Mesenchymal stem cell (in vitro differentiated cells and primary cell): ENCODE results near the gene CD8B.
"Not testable (repeated sequence)": the region's sequence is repeated elsewhere in the genome, so short reads cannot be mapped to it uniquely, and the experiment has no call there.

Experiments
- DNase-seq: peaks from one replicate; pipeline ENCODE4 v3.0.0-alpha.2; 2013
- H2AFZ ChIP-seq: one replicate; pipeline ENCODE4 v1.6.1; 2013; ENCODE audit warnings: low read depth, mild to moderate bottlenecking, control low read depth, inconsistent platforms, low read length, moderate library complexity
- H2AK5ac ChIP-seq: 2 replicates; pipeline ENCODE4 v1.6.1; 2013; ENCODE audit warnings: low read length, moderate library complexity, mild to moderate bottlenecking, inconsistent platforms; ENCODE audit not compliant: severe bottlenecking
- H2BK120ac ChIP-seq: one replicate; pipeline ENCODE4 v1.6.1; 2013; ENCODE audit warnings: low read depth, mild to moderate bottlenecking, inconsistent platforms, low read length, moderate library complexity
- H2BK12ac ChIP-seq, 2 experiments: one replicate each; pipeline ENCODE4 v1.6.1; 2013; ENCODE audit warnings: inconsistent platforms in 2 of 2, low read length in 2 of 2, mild to moderate bottlenecking in 2 of 2, moderate library complexity in 2 of 2, control low read depth in 1 of 2
- H2BK15ac ChIP-seq: one replicate; pipeline ENCODE4 v1.6.1; 2013; ENCODE audit warnings: mild to moderate bottlenecking, low read depth, inconsistent platforms; ENCODE audit not compliant: poor library complexity, severe bottlenecking
- H2BK5ac ChIP-seq: 2 replicates; pipeline ENCODE4 v1.6.1; 2013; ENCODE audit warnings: low read depth, mild to moderate bottlenecking, low read length, control low read depth, inconsistent platforms; ENCODE audit not compliant: poor library complexity, severe bottlenecking
- H3K14ac ChIP-seq, 2 experiments: one replicate each; pipeline ENCODE4 v1.6.1; 2013; ENCODE audit warnings: inconsistent platforms in 2 of 2, low read length in 2 of 2, control low read depth in 1 of 2, mild to moderate bottlenecking in 1 of 2, moderate library complexity in 1 of 2
- H3K18ac ChIP-seq, 2 experiments: one replicate each; pipeline ENCODE4 v1.6.1; 2013; ENCODE audit warnings: inconsistent platforms in 2 of 2, low read length in 2 of 2, control low read depth in 1 of 2, low read depth in 1 of 2, mild to moderate bottlenecking in 1 of 2
- H3K23ac ChIP-seq, 2 experiments: one replicate each; pipeline ENCODE4 v1.6.1; 2013; ENCODE audit warnings: inconsistent platforms in 2 of 2, low read length in 2 of 2, mild to moderate bottlenecking in 2 of 2, moderate library complexity in 2 of 2, control low read depth in 1 of 2
- H3K27ac ChIP-seq: 2 replicates; pipeline ENCODE4 v1.5.1; 2013; ENCODE audit warnings: mild to moderate bottlenecking, moderate library complexity, low read length, control low read depth, inconsistent platforms; ENCODE audit not compliant: poor library complexity, severe bottlenecking
- H3K27me3 ChIP-seq, 2 experiments: 2 replicates each; pipeline versions ENCODE4 v1.6.1 to v1.7.0; 2013; ENCODE audit warnings: low read length in 2 of 2, mild to moderate bottlenecking in 2 of 2, moderate library complexity in 2 of 2, control low read depth in 1 of 2, inconsistent platforms in 1 of 2; ENCODE audit not compliant: control insufficient read depth in 1 of 2, insufficient read depth in 1 of 2
- H3K36me3 ChIP-seq, 2 experiments: 2 replicates each; pipeline versions ENCODE4 v1.6.1 to v1.7.0; 2013; ENCODE audit warnings: low read length in 2 of 2, control low read depth in 1 of 2, inconsistent platforms in 1 of 2, low read depth in 1 of 2, mild to moderate bottlenecking in 1 of 2; ENCODE audit not compliant: insufficient read depth in 2 of 2, control insufficient read depth in 1 of 2
- H3K4ac ChIP-seq, 2 experiments: one replicate each; pipeline ENCODE4 v1.6.1; 2013; ENCODE audit warnings: inconsistent platforms in 2 of 2, low read length in 2 of 2, mild to moderate bottlenecking in 2 of 2, moderate library complexity in 2 of 2, control low read depth in 1 of 2, low read depth in 1 of 2
- H3K4me1 ChIP-seq: 2 replicates; pipeline ENCODE4 v1.6.1; 2013; ENCODE audit warnings: low read depth, low read length, control low read depth; ENCODE audit not compliant: control insufficient read depth, insufficient read depth
- H3K4me2 ChIP-seq: 2 replicates; pipeline ENCODE4 v1.6.1; 2013; ENCODE audit warnings: low read length, mild to moderate bottlenecking, inconsistent platforms; ENCODE audit not compliant: poor library complexity, severe bottlenecking
- H3K4me3 ChIP-seq, 2 experiments: 2 replicates each; pipeline versions ENCODE4 v1.5.1 to v1.7.0; 2013; ENCODE audit warnings: low read length in 2 of 2, mild to moderate bottlenecking in 2 of 2, control low read depth in 1 of 2, low read depth in 1 of 2; ENCODE audit not compliant: insufficient read depth in 1 of 2
- H3K79me1 ChIP-seq: replicated peaks from 2 replicates; pipeline ENCODE4 v1.6.1; 2013; ENCODE audit warnings: mild to moderate bottlenecking, control low read depth, low read length, inconsistent platforms; ENCODE audit not compliant: poor library complexity, severe bottlenecking
- H3K9ac ChIP-seq: 2 replicates; pipeline ENCODE4 v1.7.0; 2013; ENCODE audit warnings: mild to moderate bottlenecking, low read length, moderate library complexity
- H3K9me3 ChIP-seq: 2 replicates; pipeline ENCODE4 v1.7.0; 2013; ENCODE audit warnings: mild to moderate bottlenecking, low read length; ENCODE audit not compliant: control insufficient read depth
- H4K8ac ChIP-seq: one replicate; pipeline ENCODE4 v1.6.1; 2013; ENCODE audit warnings: inconsistent platforms, mild to moderate bottlenecking, low read length, moderate library complexity
- H4K91ac ChIP-seq: one replicate; pipeline ENCODE4 v1.6.1; 2013; ENCODE audit warnings: mild to moderate bottlenecking, low read length, inconsistent platforms
- WGBS: methylation state at CpG from one replicate; pipeline ENCODE4 v1.1.7; 2013; ENCODE audit warnings: mixed read lengths; 5-methylcytosine and 5-hydroxymethylcytosine counted together

CD8B gene

GRCh38 chr2:86837714-86838113 is 24.0 kb downstream of the CD8B start:
- not testable (repeated sequence) for H2BK120ac ChIP-seq, H3K18ac ChIP-seq, H3K4ac ChIP-seq, H2BK15ac ChIP-seq, H3K9me3 ChIP-seq, DNase-seq, H3K36me3 ChIP-seq, H2BK5ac ChIP-seq, H3K27ac ChIP-seq, H3K14ac ChIP-seq, H4K91ac ChIP-seq, H3K9ac ChIP-seq, H3K4me1 ChIP-seq, H3K4me2 ChIP-seq, H4K8ac ChIP-seq, H3K79me1 ChIP-seq, H3K23ac ChIP-seq, H2AFZ ChIP-seq, H2AK5ac ChIP-seq, H3K27me3 ChIP-seq, H3K4me3 ChIP-seq, H2BK12ac ChIP-seq
- 29% methylated on average over 1 of the region's 7 CpGs for WGBS

GRCh38 chr2:86836915-86837695 is 24.6 kb downstream of the CD8B start:
- not testable (repeated sequence) for H4K8ac ChIP-seq, H2AK5ac ChIP-seq, H3K27me3 ChIP-seq, H3K4me2 ChIP-seq, H2AFZ ChIP-seq, H3K36me3 ChIP-seq, H2BK12ac ChIP-seq, H3K4ac ChIP-seq, H3K4me1 ChIP-seq, H3K79me1 ChIP-seq, H4K91ac ChIP-seq, H2BK120ac ChIP-seq, H3K18ac ChIP-seq, H3K23ac ChIP-seq, H3K27ac ChIP-seq, H2BK15ac ChIP-seq, H2BK5ac ChIP-seq, H3K14ac ChIP-seq, H3K9me3 ChIP-seq
- 24% methylated on average over 10 of the region's 19 CpGs for WGBS
- peak overlapping the region; percentile 70 for H3K9ac ChIP-seq
- peak; percentile 90 for DNase-seq
- peak overlapping the region in 1 of 2 experiments; percentile 59 for H3K4me3 ChIP-seq

GRCh38 chr2:86835548-86835889 is 26.2 kb downstream of the CD8B start:
- WGBS = 56% methylated on average over 4 of the region's 4 CpGs
- H3K4ac ChIP-seq = not testable (repeated sequence)

GRCh38 chr2:86833315-86833714 is 28.4 kb downstream of the CD8B start:
- Histone ChIP-seq H3K27me3 (no peaks in the 10 kb centered on the region), H3K23ac (no peak overlapping the region), H4K91ac (no peak overlapping the region), H3K79me1 (no peaks in the 10 kb centered on the region), H3K4me1 (no peaks in the 10 kb centered on the region), H3K18ac (no peak overlapping the region), H2BK120ac (no peak overlapping the region), H3K4me3 (no peak overlapping the region), H2BK15ac (no peak overlapping the region), H3K14ac (no peak overlapping the region), H2BK5ac (no peak overlapping the region), H2BK12ac (no peak overlapping the region), H2AK5ac (no peak overlapping the region), H2AFZ (no peak overlapping the region), H4K8ac (no peak overlapping the region), H3K4ac (no peak overlapping the region), H3K9me3 (no peaks in the 10 kb centered on the region), H3K9ac (no peak overlapping the region), H3K36me3 (no peaks in the 10 kb centered on the region), H3K4me2 (no peak overlapping the region), H3K27ac (no peak overlapping the region)
- no peak for DNase-seq
- WGBS = 75% methylated on average over 9 of the region's 10 CpGs

More at GRCh38 chr2:86835548-86835889, 26.2 kb downstream of the CD8B start:
- H3K27ac ChIP-seq, H2AFZ ChIP-seq, H2BK12ac ChIP-seq, H2BK15ac ChIP-seq, H4K91ac ChIP-seq, H2AK5ac ChIP-seq, H3K18ac ChIP-seq, H3K4me1 ChIP-seq, H3K27me3 ChIP-seq, H2BK5ac ChIP-seq, H3K14ac ChIP-seq, H3K36me3 ChIP-seq, H3K9me3 ChIP-seq, H4K8ac ChIP-seq, DNase-seq, H3K4me3 ChIP-seq, H3K79me1 ChIP-seq, H3K4me2 ChIP-seq, H2BK120ac ChIP-seq, H3K9ac ChIP-seq, H3K23ac ChIP-seq: not testable (repeated sequence)
